Activated CD8-positive, alpha-beta memory T cell treated with anti-CD3 and anti-CD28 coated beads, Interleukin-2, amount 10 ng/mL, durations not matched to agents 7 days and 5 days (primary cell): ENCODE results near the gene DRAXIN. TPM values are rescaled to one million over a fixed set of nuclear protein-coding genes. Genes with fewer than 3 reads are reported as not detected.

Source experiments
- ATAC-seq: fragments of 150-1000 bp; cut with Tn5 transposase; one replicate; pipeline ENCODE4 v1.10.0; 2021; ENCODE audit warnings: moderate library complexity
- CTCF ChIA-PET: fragments of 350-600 bp; sonication (Branson Sonifier 250); formaldehyde crosslinking; loops from one replicate; lab custom pipeline; 2021; ENCODE audit warnings: antibody characterized with exemption; lab: Charles Lee
- DNase-seq: peaks from one replicate; pipeline ENCODE4 v3.0.0-alpha.2; 2020
- H3K27ac Mint-ChIP-seq: one replicate; pipeline ENCODE4 v1.8.0; 2021; ENCODE audit warnings: mild to moderate bottlenecking, mixed read lengths
- H3K27me3 Mint-ChIP-seq: one replicate; pipeline ENCODE4 v1.8.0; 2021; ENCODE audit warnings: mixed read lengths
- H3K36me3 Mint-ChIP-seq: one replicate; pipeline ENCODE4 v1.8.0; 2021; ENCODE audit warnings: mild to moderate bottlenecking, mixed read lengths
- H3K4me1 Mint-ChIP-seq: one replicate; pipeline ENCODE4 v1.8.0; 2021; ENCODE audit warnings: mixed read lengths
- H3K4me3 Mint-ChIP-seq: one replicate; pipeline ENCODE4 v1.8.0; 2021; ENCODE audit warnings: mild to moderate bottlenecking, moderate library complexity, mixed read lengths
- H3K9me3 Mint-ChIP-seq: one replicate; pipeline ENCODE4 v1.8.0; 2022; ENCODE audit warnings: low read depth, mixed read lengths
- total RNA-seq, 2 experiments: library from RNA; stranded (reverse); gene quantifications; one replicate each; pipeline ENCODE4 v1.2.3, GENCODE V29; 2021

The DRAXIN gene
- total RNA-seq, 2 experiments from 2014 or later, result 1.0 to 2.1 TPM

DNA sequence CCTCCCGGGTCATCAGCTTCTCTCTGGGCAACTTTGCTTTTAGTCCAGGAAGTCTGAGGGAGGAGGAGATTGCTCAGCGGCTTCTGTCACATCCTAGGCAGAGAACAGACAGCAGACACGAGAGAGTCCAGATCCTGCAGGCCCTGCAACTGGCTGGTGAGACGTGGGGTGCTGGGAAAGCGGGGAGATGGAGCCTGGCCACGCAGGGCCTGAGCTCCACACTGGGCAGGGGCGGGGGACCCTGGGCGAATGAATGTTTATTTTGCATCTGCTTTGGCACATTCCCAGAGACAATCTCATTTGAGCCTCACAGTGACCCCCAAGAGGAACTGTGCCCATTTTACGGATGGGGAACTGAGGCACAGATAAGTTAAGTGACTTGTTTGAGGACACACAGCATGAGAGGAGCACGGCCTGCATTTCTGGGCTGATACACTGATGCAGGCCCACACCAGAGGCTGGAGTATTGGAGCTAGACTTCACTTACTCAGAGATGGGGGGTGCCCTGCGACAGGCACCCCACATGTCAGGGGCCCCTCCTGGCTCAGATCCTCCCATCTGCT, 80.1 kb downstream of the DRAXIN start:
- DNase-seq, result no peak
- Mint-ChIP-seq H3K36me3 (no peaks in the 10 kb centered on the region), H3K9me3 (no peaks in the 10 kb centered on the region), H3K4me3 (no peak overlapping the region), H3K4me1 (no peaks in the 10 kb centered on the region), H3K27me3 (peaks cover 6% of the 10 kb centered on the region), H3K27ac (no peak overlapping the region)
- no peak for ATAC-seq
- CTCF ChIA-PET, result no interaction called here

DNA sequence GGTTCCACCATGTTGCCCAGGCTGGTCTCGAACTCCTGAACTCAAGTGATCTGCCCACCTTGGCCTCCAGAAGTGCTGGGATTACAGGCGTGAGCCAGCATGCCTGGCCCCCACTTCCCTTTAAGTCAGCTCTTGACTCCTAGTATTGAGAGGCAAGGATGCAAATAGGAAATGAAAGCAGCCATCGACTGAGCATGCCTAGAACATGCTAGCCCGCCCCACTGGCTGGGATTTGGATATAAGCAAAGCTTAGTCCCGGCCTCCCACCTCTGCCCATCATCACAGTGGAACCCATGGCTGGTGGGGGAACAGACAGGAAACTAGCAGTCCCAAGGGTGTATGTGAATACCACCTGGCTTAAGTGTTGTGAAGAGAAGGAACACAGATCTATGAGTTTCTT, 80.9 kb downstream of the DRAXIN start:
- Mint-ChIP-seq H3K4me3 (no peak overlapping the region), H3K4me1 (no peaks in the 10 kb centered on the region), H3K27me3 (peaks cover 6% of the 10 kb centered on the region), H3K27ac (no peak overlapping the region), H3K9me3 (no peaks in the 10 kb centered on the region), H3K36me3 (no peaks in the 10 kb centered on the region)
- DNase-seq, result no peak
- ATAC-seq, result no peak
- CTCF ChIA-PET, result no interaction called here

DNA sequence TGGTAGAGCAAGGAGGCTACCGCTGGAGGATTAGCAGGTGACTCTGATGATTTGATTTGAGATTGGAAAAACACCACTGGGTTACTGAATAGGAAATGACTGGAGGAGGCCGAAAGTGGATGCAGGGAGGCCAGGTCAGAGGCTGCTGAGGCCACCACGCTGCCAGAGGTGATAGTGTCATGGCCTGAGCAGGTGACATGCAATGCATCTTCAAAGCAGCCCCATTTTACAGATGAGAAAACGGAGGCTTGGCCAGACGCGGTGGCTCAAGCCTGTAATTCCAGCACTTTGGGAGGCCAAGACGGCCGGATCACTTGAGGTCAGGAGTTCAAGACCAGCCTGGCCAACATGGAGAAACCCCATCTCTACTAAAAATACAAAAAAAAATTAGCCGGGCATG, 83.2 kb downstream of the DRAXIN start:
- H3K36me3 Mint-ChIP-seq, result no peaks in the 10 kb centered on the region
- H3K4me1 Mint-ChIP-seq, result no peaks in the 10 kb centered on the region
- H3K27me3 Mint-ChIP-seq, result peaks cover 6% of the 10 kb centered on the region
- no peak overlapping the region for H3K4me3 Mint-ChIP-seq
- no peak for ATAC-seq
- H3K9me3 Mint-ChIP-seq, result no peaks in the 10 kb centered on the region
- CTCF ChIA-PET, result no interaction called here
- DNase-seq, result no peak
- H3K27ac Mint-ChIP-seq, result no peak overlapping the region

Other genes starting within 250 kb of the DRAXIN start
- under 1 TPM; 0.35 to 0.54 TPM for gene DISP3, start 212.6 kb upstream of the DRAXIN start, total RNA-seq
- 1 to 10 TPM; 1.8 to 4.6 TPM for gene FBXO2, start 37.3 kb upstream of the DRAXIN start, total RNA-seq
- 10 to 100 TPM; 28.6 to 39.9 TPM for gene FBXO44, start 36.8 kb upstream of the DRAXIN start, total RNA-seq
- 10 to 100 TPM; 36.2 to 40.3 TPM for gene FBXO6, start 27.5 kb upstream of the DRAXIN start, total RNA-seq
- 10 to 100 TPM; 85.4 to 94.8 TPM for gene MAD2L2, start 10.6 kb upstream of the DRAXIN start, total RNA-seq
- gene AGTRAP, start 44.4 kb downstream of the DRAXIN start, total RNA-seq, result 10 to 100 TPM; 45.5 to 59.9 TPM
- not detected for gene C1orf167, start 70.5 kb downstream of the DRAXIN start, total RNA-seq
- gene MTHFR, start 114.3 kb downstream of the DRAXIN start, total RNA-seq, result 10 to 100 TPM; 24.1 to 30.0 TPM
- 10 to 100 TPM; 20.0 to 21.1 TPM for gene CLCN6, start 114.5 kb downstream of the DRAXIN start, total RNA-seq
- gene NPPA, start 156.1 kb downstream of the DRAXIN start, total RNA-seq, result not detected
- not detected for gene NPPB, start 167.2 kb downstream of the DRAXIN start, total RNA-seq
- 10 to 100 TPM; 44.2 to 44.6 TPM for gene KIAA2013, start 234.7 kb downstream of the DRAXIN start, total RNA-seq
- 10 to 100 TPM; 17.6 to 20.8 TPM for gene PLOD1, start 243.0 kb downstream of the DRAXIN start, total RNA-seq